Kasumi-1 (cell line): ENCODE data around the gene LY6G6F.

Experiments used
- DNase-seq, 2 experiments: peaks; one replicate each; lab custom pipeline; 2025; lab: John Stamatoyannopoulos, UW

The LY6G6F gene

GRCh38 chr6:31739639-31740396 is 33.2 kb downstream of the LY6G6F start, which contains the start of gene MSH5:
MSH5 (plus strand) TSS chr6:31740005; CDS start chr6:31740467, 462 bp downstream.
- DNase-seq, result peak; percentile 99

- DNase-seq, result peak; percentile 56 to 69
These were observed 33.9 kb downstream of the LY6G6F start for GRCh38 chr6:31740397-31741223.

GRCh38 chr6:31741815-31742214 is 35.1 kb downstream of the LY6G6F start:
- no peak for DNase-seq

GRCh38 chr6:31742894-31743293 is 36.2 kb downstream of the LY6G6F start:
- no peak for DNase-seq

- no peak for DNase-seq
These were observed 37.8 kb downstream of the LY6G6F start for GRCh38 chr6:31744422-31744821.

- no peak for DNase-seq
These were observed 42.8 kb downstream of the LY6G6F start for GRCh38 chr6:31749301-31750036.

GRCh38 chr6:31750411-31751022 is 43.9 kb downstream of the LY6G6F start:
- no peak for DNase-seq

- DNase-seq, result no peak
These were observed 46.2 kb downstream of the LY6G6F start for GRCh38 chr6:31752739-31753319.

GRCh38 chr6:31758281-31758680 is 51.6 kb downstream of the LY6G6F start:
- DNase-seq, result no peak
